HG02623 (cell line): ENCODE measurements around the gene PIEZO1.
"Not testable (repeated sequence)": the region's sequence is repeated elsewhere in the genome, so short reads cannot be mapped to it uniquely, and the experiment has no call there.

Source experiments
- ATAC-seq: cut with Tn5 transposase; IDR thresholded peaks from one replicate; pipeline ENCODE4 v1.9.1; 2021; ENCODE audit warnings: moderate library complexity; ENCODE audit not compliant: unreplicated experiment

The PIEZO1 gene

DNA sequence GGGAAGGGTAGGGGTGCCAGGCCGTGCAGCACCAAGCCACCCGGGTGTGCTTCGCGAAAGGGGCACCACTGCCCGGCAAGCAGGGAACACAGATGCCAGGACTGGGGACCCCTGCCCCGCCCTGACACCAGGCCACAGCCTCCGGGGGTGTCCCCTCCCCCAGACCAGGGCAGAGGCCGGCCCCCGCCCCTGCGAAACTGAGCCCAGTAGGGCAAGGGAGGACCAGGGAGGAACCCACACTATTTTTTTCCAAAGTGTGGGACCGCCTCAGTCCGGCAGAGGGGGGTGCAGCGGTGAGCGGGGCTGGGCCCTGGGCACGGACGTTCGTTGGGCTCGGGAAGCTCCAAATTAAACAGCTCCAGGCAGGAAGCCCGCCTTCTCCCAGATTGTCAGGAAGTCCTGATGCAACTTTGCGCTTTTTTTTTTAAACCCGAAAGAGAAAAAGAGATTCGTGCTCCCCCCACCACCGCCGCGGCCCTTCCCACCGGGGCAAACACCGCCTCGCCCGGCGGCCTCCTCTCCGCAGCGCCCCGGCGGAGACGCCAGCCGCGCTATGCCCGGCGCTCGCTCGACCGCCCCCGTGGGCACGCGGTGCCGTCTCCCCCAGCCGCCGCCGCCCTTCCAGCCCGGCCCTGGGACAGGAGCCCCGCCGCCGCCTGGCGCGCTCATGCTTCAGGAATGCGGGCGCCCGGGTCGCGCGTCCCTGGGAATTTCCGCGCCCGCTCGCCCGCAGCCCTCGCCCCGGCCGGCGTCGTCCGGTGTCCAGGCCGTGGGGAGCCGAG, 755 bp downstream of the PIEZO1 start:
- no peak for ATAC-seq

- ATAC-seq = no peak
Observed at GRCh38 chr16:88783391-88784073, 1.5 kb downstream of the PIEZO1 start.

DNA sequence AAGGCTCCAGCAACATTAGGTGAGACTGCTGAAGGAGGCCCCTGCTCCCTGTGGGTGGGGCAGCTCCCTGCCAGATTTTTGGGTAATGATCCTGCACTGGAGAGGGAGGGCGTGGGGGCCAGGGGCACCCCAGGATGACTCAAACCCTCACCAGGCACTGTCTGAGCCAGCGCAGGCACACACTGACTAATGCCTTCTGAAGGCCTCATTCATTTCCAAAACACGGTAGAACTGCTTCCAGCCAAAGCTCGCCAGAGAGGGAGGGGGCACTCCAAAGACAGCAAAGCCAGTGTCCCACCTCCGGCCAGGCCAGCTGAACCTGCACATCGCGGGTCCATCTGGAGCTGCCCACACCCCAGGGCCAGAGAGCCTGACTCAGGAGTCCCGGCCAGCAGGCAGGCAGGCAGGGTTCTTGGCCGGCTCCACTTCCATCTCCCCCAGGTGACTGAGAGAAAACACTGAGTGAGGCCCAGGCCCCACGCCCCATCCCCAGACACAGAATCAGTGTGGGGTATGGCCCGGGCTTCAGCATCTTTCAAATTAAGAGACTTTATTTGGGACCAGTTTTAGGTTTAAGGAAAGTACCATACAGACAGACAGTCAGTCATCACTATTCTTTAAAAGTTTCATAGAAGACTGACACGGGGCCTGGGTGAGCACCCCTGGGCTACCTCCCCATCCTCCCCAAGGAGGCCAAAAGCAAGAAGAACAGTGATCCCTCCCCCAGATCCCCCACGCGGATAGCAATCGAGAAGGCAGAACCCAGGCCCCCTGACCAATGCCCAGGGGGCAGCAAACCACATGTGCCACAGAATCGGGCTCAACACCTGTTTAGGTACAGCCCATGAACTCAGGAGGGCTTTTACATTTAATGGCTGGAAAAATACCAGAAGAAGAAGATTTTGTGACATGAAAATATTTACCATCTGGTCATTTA, 2.3 kb downstream of the PIEZO1 start:
- no peak for ATAC-seq

DNA sequence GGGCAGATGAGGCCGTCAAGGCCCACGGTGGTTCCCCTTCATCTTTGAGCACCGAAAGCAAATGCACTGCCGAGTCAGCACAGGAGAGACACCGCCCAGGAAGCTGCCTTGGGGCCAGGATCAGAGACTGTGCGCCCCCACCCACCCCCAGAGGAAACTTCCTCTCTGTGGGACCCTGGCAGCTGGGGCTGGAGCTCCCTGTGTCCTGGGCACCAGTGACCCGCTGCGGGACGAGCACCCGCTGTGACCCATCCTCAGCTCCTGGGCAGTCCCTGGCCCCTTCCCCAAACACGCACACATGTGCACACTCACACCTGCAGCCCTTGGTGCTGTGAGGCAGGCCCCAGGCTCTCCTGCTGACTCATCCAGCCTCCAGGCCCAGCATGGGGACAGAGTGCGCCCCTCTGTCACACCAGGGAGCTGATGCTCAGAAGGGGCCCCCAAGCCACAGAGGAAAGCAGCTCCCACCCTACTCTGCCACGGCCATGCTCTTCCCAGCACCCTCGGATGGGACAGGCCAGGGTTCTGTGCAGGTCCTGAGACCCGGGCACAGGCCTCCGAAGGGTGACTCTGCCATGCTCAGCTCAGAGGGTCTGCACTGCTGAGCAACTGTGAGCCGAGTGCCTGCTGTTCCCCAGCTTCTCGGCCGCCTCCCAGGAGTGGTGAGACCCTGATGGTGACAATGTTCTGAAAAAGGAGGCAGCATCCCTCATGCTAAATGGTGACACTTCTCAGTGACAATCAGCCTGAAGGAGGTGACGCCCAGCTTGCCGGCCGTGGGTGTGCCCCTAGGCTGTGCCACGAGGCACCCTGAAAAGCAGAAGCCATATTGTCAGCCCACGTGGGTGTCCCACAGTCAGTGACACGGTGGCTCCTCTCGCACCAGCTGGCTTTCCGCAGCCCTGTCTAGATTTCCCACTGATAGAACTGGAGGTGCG, 3.6 kb downstream of the PIEZO1 start:
- ATAC-seq = no peak

GRCh38 chr16:88780142-88781062, 4.6 kb downstream of the PIEZO1 start:
- no peak for ATAC-seq

DNA sequence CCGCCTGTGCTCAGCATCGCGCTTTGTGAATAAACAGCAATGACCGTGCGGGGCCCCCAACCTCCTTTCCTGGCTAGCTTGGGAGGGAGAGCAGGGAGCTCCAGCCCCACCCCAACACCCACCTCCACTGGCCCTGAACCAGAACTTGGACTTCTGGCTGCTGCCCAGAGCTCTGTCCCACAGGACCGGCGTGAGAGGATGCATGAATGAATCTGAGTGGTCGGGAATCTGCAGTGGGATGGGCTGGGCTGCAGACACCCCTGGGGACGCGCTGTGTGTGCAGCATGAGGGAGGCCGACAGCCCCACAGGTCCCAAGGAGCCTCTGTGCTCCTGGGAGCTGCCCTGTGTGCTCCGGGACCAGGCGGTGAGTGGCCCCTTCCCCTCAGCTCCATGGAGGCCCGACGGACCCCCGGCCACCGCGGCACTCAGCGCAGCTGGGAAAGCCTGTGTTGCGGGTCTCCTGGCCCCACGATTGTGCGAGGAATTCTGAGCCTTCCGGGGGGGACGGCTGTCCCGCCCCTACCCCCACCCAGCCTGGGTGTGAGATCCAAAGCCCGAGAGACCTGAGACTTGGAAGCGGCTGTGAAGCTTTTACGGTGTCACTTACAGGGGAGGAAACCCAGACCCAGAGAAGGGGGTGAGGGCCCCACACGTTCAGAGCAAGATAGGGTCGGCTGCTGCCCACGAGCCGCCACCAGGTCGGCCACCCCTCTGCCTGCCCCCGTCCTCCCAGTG, 5.4 kb downstream of the PIEZO1 start:
- ATAC-seq = no peak

DNA sequence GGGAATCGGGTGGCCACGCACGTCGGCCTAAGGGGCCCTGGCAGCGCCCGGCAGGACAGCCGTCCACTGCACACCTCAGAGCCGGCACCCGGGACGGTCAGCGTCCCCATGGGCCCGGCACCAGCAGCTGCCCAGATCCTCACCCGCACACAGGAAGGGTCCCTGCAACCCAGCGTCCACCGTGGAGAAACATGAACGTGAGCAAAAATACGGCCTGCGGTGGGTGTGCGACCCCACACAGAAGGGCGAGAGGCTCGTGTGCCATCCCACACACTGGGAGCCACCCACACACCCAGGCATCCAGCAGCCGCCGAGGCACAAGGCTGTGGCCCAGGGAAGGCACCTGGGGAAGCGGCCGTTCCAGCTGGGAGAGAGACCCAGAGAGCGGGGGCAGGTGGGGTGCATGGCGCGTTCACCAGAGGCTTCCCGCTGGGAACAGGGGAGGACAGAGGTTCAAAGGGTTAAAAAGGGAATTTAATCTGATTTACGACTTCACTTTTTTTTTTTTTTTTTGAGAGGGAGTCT, 6.4 kb downstream of the PIEZO1 start:
- no peak for ATAC-seq

GRCh38 chr16:88778271-88778525, 6.8 kb downstream of the PIEZO1 start:
- ATAC-seq = no peak

GRCh38 chr16:88777471-88778270, 7.3 kb downstream of the PIEZO1 start:
- no peak for ATAC-seq

- no peak for ATAC-seq
Observed at GRCh38 chr16:88775825-88776224, 9.2 kb downstream of the PIEZO1 start.

- ATAC-seq = no peak
Observed at GRCh38 chr16:88774544-88775393, 10.3 kb downstream of the PIEZO1 start.

DNA sequence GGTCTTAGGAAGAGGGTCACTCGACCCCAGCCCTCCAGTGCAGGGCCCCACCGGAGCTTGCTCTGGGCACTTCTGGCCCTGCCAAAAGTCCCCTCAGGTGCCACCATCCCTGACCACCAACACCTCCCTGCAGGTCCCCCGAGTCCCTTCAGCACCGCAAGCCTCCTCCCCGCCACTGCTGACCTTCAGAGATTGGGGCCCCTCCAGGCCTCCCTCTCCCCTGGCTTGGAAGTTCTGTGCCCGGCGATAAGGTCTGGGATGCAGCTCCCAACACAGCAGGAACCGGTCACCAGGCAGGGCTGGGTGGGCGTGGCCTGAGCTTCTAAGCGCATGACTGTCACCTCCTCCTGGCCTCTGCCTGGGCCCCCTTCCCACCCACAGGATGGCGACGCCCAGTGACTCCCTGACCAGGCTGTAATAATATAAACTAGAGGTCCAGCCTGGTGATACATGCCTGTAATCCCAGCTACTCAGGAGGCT, 11.2 kb downstream of the PIEZO1 start:
- ATAC-seq = no peak

DNA sequence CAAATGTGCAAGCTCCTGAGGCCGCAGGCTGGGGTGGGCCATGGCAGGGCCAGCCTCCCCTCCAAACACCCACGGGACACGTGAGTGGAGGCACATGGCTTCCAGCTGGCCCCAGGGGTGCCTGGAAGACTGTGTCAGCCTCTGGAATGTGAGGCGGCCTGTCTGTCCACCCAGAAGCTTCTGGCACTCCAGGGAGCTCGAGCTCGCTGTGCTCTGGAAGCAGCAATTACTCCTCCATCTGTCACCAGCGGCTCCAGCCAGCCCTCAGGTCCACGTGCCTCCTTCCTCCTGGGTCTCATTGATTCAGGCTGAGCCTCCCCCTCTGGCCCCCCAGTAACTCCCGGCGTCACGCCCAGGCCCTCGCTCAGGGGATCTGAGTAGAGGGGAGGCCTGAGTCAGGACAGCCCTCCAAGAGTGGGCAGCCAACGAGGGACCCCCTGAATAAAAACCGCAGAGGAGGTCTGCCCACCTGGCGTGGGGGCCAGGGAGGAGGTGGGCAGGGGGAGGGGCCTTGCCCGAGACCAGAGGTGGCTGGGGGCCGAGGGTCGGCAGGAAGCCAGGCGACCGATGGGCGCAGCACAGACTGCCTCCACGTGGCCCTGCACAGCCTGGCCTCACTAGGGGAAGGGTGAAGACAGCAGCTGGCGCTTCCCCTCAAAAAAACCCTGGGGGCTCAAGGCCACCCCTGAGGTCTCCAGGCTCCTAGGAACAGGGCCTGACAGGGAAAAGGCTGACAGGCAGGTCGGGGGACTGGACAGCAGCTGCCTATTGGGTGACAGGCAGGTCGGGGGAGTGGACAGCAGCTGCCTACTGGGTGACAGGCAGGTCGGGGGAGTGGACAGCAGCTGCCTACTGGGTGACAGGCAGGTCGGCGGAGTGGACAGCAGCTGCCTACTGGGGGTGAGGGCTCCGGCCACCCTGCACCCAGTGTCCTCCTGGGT, 11.9 kb downstream of the PIEZO1 start:
- no peak for ATAC-seq

DNA sequence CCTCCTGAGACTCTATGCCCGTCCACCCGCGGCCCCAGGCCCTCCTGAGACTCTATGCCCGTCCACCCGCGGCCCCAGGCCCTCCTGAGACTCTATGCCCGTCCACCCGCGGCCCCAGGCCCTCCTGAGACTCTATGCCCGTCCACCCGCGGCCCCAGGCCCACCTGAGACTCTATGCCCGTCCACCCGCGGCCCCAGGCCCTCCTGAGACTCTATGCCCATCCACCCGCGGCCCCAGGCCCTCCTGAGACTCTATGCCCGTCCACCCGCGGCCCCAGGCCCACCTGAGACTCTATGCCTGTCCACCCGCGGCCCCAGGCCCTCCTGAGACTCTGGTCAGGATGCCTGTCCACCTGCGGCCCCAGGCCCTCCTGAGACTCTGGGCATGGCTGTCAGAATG, 13.2 kb downstream of the PIEZO1 start:
- ATAC-seq = not testable (repeated sequence)

DNA sequence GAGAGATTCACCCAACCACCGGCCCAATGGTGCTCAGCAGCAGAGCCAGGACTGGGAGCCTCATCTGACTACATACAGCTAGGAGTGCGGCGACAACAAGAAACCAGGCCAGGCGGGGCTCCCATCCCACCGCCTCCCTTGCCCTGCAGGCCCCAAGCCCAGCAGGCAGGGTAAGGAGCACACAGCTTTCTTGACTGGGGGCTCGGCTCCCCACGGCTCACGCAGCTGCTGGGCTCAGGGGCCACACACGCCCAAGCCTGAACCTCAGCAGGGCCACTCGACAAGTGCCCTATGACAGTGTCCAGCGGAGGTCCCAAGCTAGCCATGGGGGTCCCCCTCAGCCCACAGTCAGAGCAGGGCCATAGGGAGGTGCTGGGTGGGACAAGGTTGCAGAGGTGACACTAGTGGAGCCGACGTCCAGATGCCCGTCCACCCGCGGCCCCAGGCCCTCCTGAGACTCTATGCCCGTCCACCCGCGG, 13.7 kb downstream of the PIEZO1 start:
- ATAC-seq = no peak
